GM19468 (cell line): ENCODE data around the gene CAPN9.

ENCODE experiments used
- ATAC-seq: cut with Tn5 transposase; IDR thresholded peaks from one replicate; pipeline ENCODE4 v1.9.1; 2021; ENCODE audit warnings: mild to moderate bottlenecking, moderate library complexity, moderate number of reproducible peaks; ENCODE audit not compliant: unreplicated experiment; ENCODE audit errors: extremely low read depth

The CAPN9 gene

GRCh38 chr1:230744382-230744781 is 2.8 kb upstream of the CAPN9 start:
- no peak for ATAC-seq

GRCh38 chr1:230745071-230745470 is 2.1 kb upstream of the CAPN9 start:
- no peak for ATAC-seq

GRCh38 chr1:230746617-230747016 is 571 bp upstream of the CAPN9 start:
- no peak for ATAC-seq

GRCh38 chr1:230747890-230748800 is 957 bp downstream of the CAPN9 start:
- no peak for ATAC-seq

GRCh38 chr1:230749150-230749549 is 2.0 kb downstream of the CAPN9 start:
- ATAC-seq = no peak

- ATAC-seq = no peak
These were observed 2.4 kb downstream of the CAPN9 start for GRCh38 chr1:230749635-230750034.

GRCh38 chr1:230750576-230750975 is 3.4 kb downstream of the CAPN9 start:
- ATAC-seq = no peak

- no peak for ATAC-seq
These were observed 3.9 kb downstream of the CAPN9 start for GRCh38 chr1:230750986-230751625.

- ATAC-seq = no peak
These were observed 5.2 kb downstream of the CAPN9 start for GRCh38 chr1:230752407-230752806.

GRCh38 chr1:230753191-230753585 is 6.0 kb downstream of the CAPN9 start:
- ATAC-seq = no peak

GRCh38 chr1:230753586-230754251 is 6.5 kb downstream of the CAPN9 start:
- ATAC-seq = no peak

GRCh38 chr1:230754796-230755195 is 7.6 kb downstream of the CAPN9 start:
- no peak for ATAC-seq

GRCh38 chr1:230757856-230758708 is 10.9 kb downstream of the CAPN9 start:
- no peak for ATAC-seq

GRCh38 chr1:230758709-230759368 is 11.7 kb downstream of the CAPN9 start:
- no peak for ATAC-seq

GRCh38 chr1:230759369-230760065 is 12.3 kb downstream of the CAPN9 start:
- no peak for ATAC-seq

- ATAC-seq = no peak
These were observed 13.2 kb downstream of the CAPN9 start for GRCh38 chr1:230760360-230760827.

GRCh38 chr1:230761443-230762167 is 14.4 kb downstream of the CAPN9 start:
- ATAC-seq = no peak

- ATAC-seq = no peak
These were observed 16.9 kb downstream of the CAPN9 start for GRCh38 chr1:230763927-230764591.
